ENCODE measurements around the gene TRIM34.
A peak's percentile ranks its signal among the peaks of the same experiment; 100 is the strongest.

TRIM34 gene

GRCh38 chr11:5618807-5619206 is 6.0 kb upstream of the TRIM34 start:
- H3K4me3 ChIP-seq (ENCODE audit: low read length in 2 of 2) = no peak overlapping the region
- no peak overlapping the region for H3K27ac ChIP-seq (ENCODE audit: low read depth in 2 of 2, low read length in 2 of 2)
- no peaks in the 10 kb centered on the region for H3K9me3 ChIP-seq (ENCODE audit: control insufficient read depth in 2 of 2, low read length in 2 of 2)
- H3K4me1 ChIP-seq (ENCODE audit: control insufficient read depth in 2 of 2, insufficient read depth in 2 of 2, low read length in 2 of 2) = peaks cover 10 to 16% of the 10 kb centered on the region in 2 donors
- no peaks in the 10 kb centered on the region for H3K27me3 ChIP-seq (ENCODE audit: control insufficient read depth in 2 of 2, insufficient read depth in 2 of 2, low read length in 2 of 2)
- H3K9ac ChIP-seq (ENCODE audit: low read depth in 1 of 2, low read length in 2 of 2) = no peak overlapping the region
- no peaks in the 10 kb centered on the region for H3K36me3 ChIP-seq (ENCODE audit: control insufficient read depth in 2 of 2, insufficient read depth in 2 of 2, low read length in 2 of 2)

GRCh38 chr11:5620651-5621521 is 3.9 kb upstream of the TRIM34 start:
- Histone ChIP-seq H3K4me1 (ENCODE audit: control insufficient read depth in 2 of 2, insufficient read depth in 2 of 2, low read length in 2 of 2) (peaks cover 10 to 29% of the 10 kb centered on the region in 2 donors), H3K4me3 (ENCODE audit: low read length in 2 of 2) (peak overlapping the region; percentile 13 to 15), H3K36me3 (ENCODE audit: control insufficient read depth in 2 of 2, insufficient read depth in 2 of 2, low read length in 2 of 2) (no peaks in the 10 kb centered on the region), H3K9ac (ENCODE audit: low read depth in 1 of 2, low read length in 2 of 2) (no peak overlapping the region), H3K9me3 (ENCODE audit: control insufficient read depth in 2 of 2, low read length in 2 of 2) (no peaks in the 10 kb centered on the region), H3K27ac (ENCODE audit: low read depth in 2 of 2, low read length in 2 of 2) (peak overlapping the region; percentile 38 to 47), H3K27me3 (ENCODE audit: control insufficient read depth in 2 of 2, insufficient read depth in 2 of 2, low read length in 2 of 2) (no peaks in the 10 kb centered on the region)

DNA sequence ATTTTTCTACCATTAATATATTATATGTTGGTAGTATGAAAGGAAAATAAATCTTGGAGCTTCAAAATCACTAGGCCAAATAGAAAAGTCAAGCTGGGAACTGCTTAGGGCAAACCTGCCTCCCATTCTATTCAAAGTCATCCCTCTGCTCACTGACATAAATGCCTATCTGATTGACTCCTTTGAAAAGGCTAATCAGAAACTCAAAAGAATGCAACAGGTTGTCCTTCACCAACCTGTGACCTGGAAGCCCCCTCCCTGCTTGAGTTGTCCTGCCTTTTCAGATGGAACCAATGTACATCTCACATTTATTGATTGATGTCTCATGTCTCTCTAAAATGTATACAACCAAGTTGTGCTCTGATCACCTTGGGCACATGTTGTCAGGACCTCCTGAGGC is 3.2 kb upstream of the TRIM34 start:
- Histone ChIP-seq H3K9me3 (ENCODE audit: control insufficient read depth in 2 of 2, low read length in 2 of 2) (no peaks in the 10 kb centered on the region), H3K36me3 (ENCODE audit: control insufficient read depth in 2 of 2, insufficient read depth in 2 of 2, low read length in 2 of 2) (no peaks in the 10 kb centered on the region), H3K9ac (ENCODE audit: low read depth in 1 of 2, low read length in 2 of 2) (no peak overlapping the region), H3K27ac (ENCODE audit: low read depth in 2 of 2, low read length in 2 of 2) (peak overlapping the region; percentile 16 to 38), H3K4me1 (ENCODE audit: control insufficient read depth in 2 of 2, insufficient read depth in 2 of 2, low read length in 2 of 2) (peaks cover 10 to 31% of the 10 kb centered on the region in 2 donors), H3K4me3 (ENCODE audit: low read length in 2 of 2) (no peak overlapping the region), H3K27me3 (ENCODE audit: control insufficient read depth in 2 of 2, insufficient read depth in 2 of 2, low read length in 2 of 2) (no peaks in the 10 kb centered on the region)

DNA sequence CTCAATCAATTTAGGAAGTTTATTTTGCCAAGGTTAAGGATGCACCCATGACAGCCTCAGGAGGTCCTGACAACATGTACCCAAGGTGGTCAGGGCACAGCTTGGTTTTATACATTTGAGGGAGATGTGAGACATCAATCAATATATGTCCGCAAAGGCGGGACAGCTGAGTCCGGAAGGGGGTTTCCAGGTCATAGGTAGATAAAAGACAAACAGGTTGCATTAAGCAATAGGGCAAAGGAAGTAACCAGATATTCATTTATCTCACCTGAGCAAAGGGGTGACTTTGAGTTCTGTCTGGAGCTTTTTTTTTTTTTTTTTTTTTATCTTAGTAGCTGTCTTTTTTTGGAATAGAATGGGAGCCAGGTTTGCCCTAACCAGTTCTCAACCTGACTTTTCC is 2.0 kb upstream of the TRIM34 start:
- H3K9ac ChIP-seq (ENCODE audit: low read depth in 1 of 2, low read length in 2 of 2) = no peak overlapping the region
- H3K9me3 ChIP-seq (ENCODE audit: control insufficient read depth in 2 of 2, low read length in 2 of 2) = no peaks in the 10 kb centered on the region
- H3K4me3 ChIP-seq (ENCODE audit: low read length in 2 of 2) = no peak overlapping the region
- no peaks in the 10 kb centered on the region for H3K36me3 ChIP-seq (ENCODE audit: control insufficient read depth in 2 of 2, insufficient read depth in 2 of 2, low read length in 2 of 2)
- no peak overlapping the region for H3K27ac ChIP-seq (ENCODE audit: low read depth in 2 of 2, low read length in 2 of 2)
- H3K4me1 ChIP-seq (ENCODE audit: control insufficient read depth in 2 of 2, insufficient read depth in 2 of 2, low read length in 2 of 2) = peaks cover 10 to 31% of the 10 kb centered on the region in 2 donors
- H3K27me3 ChIP-seq (ENCODE audit: control insufficient read depth in 2 of 2, insufficient read depth in 2 of 2, low read length in 2 of 2) = no peaks in the 10 kb centered on the region

DNA sequence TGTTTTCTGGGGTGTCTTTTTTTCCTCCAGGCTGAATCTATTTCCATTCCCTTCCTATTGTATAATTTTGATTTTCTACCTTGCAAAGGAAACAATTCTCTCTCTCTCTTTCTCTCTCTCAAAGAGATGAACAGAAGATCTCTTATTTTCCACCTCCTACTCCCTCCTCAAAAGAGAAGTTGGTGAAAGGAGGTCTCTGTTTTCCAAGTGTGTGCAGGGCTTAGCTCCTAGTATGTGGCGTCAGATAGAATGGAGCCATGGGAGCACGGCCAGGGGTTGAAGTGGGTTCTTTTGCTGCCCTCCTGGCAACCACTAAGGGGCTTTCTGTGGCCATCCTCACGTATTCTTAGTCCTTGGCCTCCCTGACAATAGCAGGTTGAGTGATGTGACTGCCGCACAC is 480 bp downstream of the TRIM34 start:
- Histone ChIP-seq H3K4me3 (ENCODE audit: low read length in 2 of 2) (peak overlapping the region; percentile 83 to 96), H3K9me3 (ENCODE audit: control insufficient read depth in 2 of 2, low read length in 2 of 2) (no peaks in the 10 kb centered on the region), H3K27ac (ENCODE audit: low read depth in 2 of 2, low read length in 2 of 2) (peak overlapping the region in 1 of 2 donors; percentile 79), H3K36me3 (ENCODE audit: control insufficient read depth in 2 of 2, insufficient read depth in 2 of 2, low read length in 2 of 2) (no peaks in the 10 kb centered on the region), H3K27me3 (ENCODE audit: control insufficient read depth in 2 of 2, insufficient read depth in 2 of 2, low read length in 2 of 2) (no peaks in the 10 kb centered on the region), H3K9ac (ENCODE audit: low read depth in 1 of 2, low read length in 2 of 2) (peak overlapping the region; percentile 80 to 84), H3K4me1 (ENCODE audit: control insufficient read depth in 2 of 2, insufficient read depth in 2 of 2, low read length in 2 of 2) (peaks cover 10 to 30% of the 10 kb centered on the region in 2 donors)

GRCh38 chr11:5626196-5626595 is 1.4 kb downstream of the TRIM34 start:
- no peak overlapping the region for H3K9ac ChIP-seq (ENCODE audit: low read depth in 1 of 2, low read length in 2 of 2)
- H3K9me3 ChIP-seq (ENCODE audit: control insufficient read depth in 2 of 2, low read length in 2 of 2) = no peaks in the 10 kb centered on the region
- peak overlapping the region in 1 of 2 donors; percentile 96 for H3K4me3 ChIP-seq (ENCODE audit: low read length in 2 of 2)
- no peak overlapping the region for H3K27ac ChIP-seq (ENCODE audit: low read depth in 2 of 2, low read length in 2 of 2)
- H3K27me3 ChIP-seq (ENCODE audit: control insufficient read depth in 2 of 2, insufficient read depth in 2 of 2, low read length in 2 of 2) = no peaks in the 10 kb centered on the region
- peaks cover 5 to 22% of the 10 kb centered on the region in 2 donors for H3K4me1 ChIP-seq (ENCODE audit: control insufficient read depth in 2 of 2, insufficient read depth in 2 of 2, low read length in 2 of 2)
- H3K36me3 ChIP-seq (ENCODE audit: control insufficient read depth in 2 of 2, insufficient read depth in 2 of 2, low read length in 2 of 2) = no peaks in the 10 kb centered on the region

- Histone ChIP-seq H3K4me3 (ENCODE audit: low read length in 2 of 2) (no peak overlapping the region), H3K9ac (ENCODE audit: low read depth in 1 of 2, low read length in 2 of 2) (no peak overlapping the region), H3K27ac (ENCODE audit: low read depth in 2 of 2, low read length in 2 of 2) (no peak overlapping the region), H3K27me3 (ENCODE audit: control insufficient read depth in 2 of 2, insufficient read depth in 2 of 2, low read length in 2 of 2) (no peaks in the 10 kb centered on the region), H3K4me1 (ENCODE audit: control insufficient read depth in 2 of 2, insufficient read depth in 2 of 2, low read length in 2 of 2) (no peaks in the 10 kb centered on the region), H3K36me3 (ENCODE audit: control insufficient read depth in 2 of 2, insufficient read depth in 2 of 2, low read length in 2 of 2) (peaks cover 12 to 19% of the 10 kb centered on the region in 2 donors), H3K9me3 (ENCODE audit: control insufficient read depth in 2 of 2, low read length in 2 of 2) (no peaks in the 10 kb centered on the region)
These were observed 6.6 kb downstream of the TRIM34 start for GRCh38 chr11:5631417-5631816.

- H3K4me3 ChIP-seq (ENCODE audit: low read length in 2 of 2) = no peak overlapping the region
- H3K9me3 ChIP-seq (ENCODE audit: control insufficient read depth in 2 of 2, low read length in 2 of 2) = no peaks in the 10 kb centered on the region
- H3K27me3 ChIP-seq (ENCODE audit: control insufficient read depth in 2 of 2, insufficient read depth in 2 of 2, low read length in 2 of 2) = no peaks in the 10 kb centered on the region
- peaks cover 12 to 19% of the 10 kb centered on the region in 2 donors for H3K36me3 ChIP-seq (ENCODE audit: control insufficient read depth in 2 of 2, insufficient read depth in 2 of 2, low read length in 2 of 2)
- H3K27ac ChIP-seq (ENCODE audit: low read depth in 2 of 2, low read length in 2 of 2) = no peak overlapping the region
- H3K4me1 ChIP-seq (ENCODE audit: control insufficient read depth in 2 of 2, insufficient read depth in 2 of 2, low read length in 2 of 2) = no peaks in the 10 kb centered on the region
- H3K9ac ChIP-seq (ENCODE audit: low read depth in 1 of 2, low read length in 2 of 2) = no peak overlapping the region
These were observed 7.3 kb downstream of the TRIM34 start for GRCh38 chr11:5631969-5632635.

GRCh38 chr11:5639953-5640352 is 15.2 kb downstream of the TRIM34 start:
- Histone ChIP-seq H3K4me3 (ENCODE audit: low read length in 2 of 2) (no peak overlapping the region), H3K9ac (ENCODE audit: low read depth in 1 of 2, low read length in 2 of 2) (no peak overlapping the region), H3K27ac (ENCODE audit: low read depth in 2 of 2, low read length in 2 of 2) (no peak overlapping the region), H3K27me3 (ENCODE audit: control insufficient read depth in 2 of 2, insufficient read depth in 2 of 2, low read length in 2 of 2) (no peaks in the 10 kb centered on the region), H3K9me3 (ENCODE audit: control insufficient read depth in 2 of 2, low read length in 2 of 2) (no peaks in the 10 kb centered on the region), H3K4me1 (ENCODE audit: control insufficient read depth in 2 of 2, insufficient read depth in 2 of 2, low read length in 2 of 2) (no peaks in the 10 kb centered on the region), H3K36me3 (ENCODE audit: control insufficient read depth in 2 of 2, insufficient read depth in 2 of 2, low read length in 2 of 2) (peaks cover 17 to 18% of the 10 kb centered on the region in 2 donors)

- no peaks in the 10 kb centered on the region for H3K9me3 ChIP-seq (ENCODE audit: control insufficient read depth in 2 of 2, low read length in 2 of 2)
- peaks cover 14 to 17% of the 10 kb centered on the region in 2 donors for H3K36me3 ChIP-seq (ENCODE audit: control insufficient read depth in 2 of 2, insufficient read depth in 2 of 2, low read length in 2 of 2)
- H3K4me1 ChIP-seq (ENCODE audit: control insufficient read depth in 2 of 2, insufficient read depth in 2 of 2, low read length in 2 of 2) = no peaks in the 10 kb centered on the region
- no peak overlapping the region for H3K4me3 ChIP-seq (ENCODE audit: low read length in 2 of 2)
- no peak overlapping the region for H3K27ac ChIP-seq (ENCODE audit: low read depth in 2 of 2, low read length in 2 of 2)
- H3K9ac ChIP-seq (ENCODE audit: low read depth in 1 of 2, low read length in 2 of 2) = no peak overlapping the region
- no peaks in the 10 kb centered on the region for H3K27me3 ChIP-seq (ENCODE audit: control insufficient read depth in 2 of 2, insufficient read depth in 2 of 2, low read length in 2 of 2)
These were observed 18.8 kb downstream of the TRIM34 start for GRCh38 chr11:5643585-5643984.

All from mucosa of rectum (tissue), 2 donors.